ENCODE data around the gene SSR3.
"Not testable (repeated sequence)": the region's sequence is repeated elsewhere in the genome, so short reads cannot be mapped to it uniquely, and the experiment has no call there.

SSR3 gene

DNA sequence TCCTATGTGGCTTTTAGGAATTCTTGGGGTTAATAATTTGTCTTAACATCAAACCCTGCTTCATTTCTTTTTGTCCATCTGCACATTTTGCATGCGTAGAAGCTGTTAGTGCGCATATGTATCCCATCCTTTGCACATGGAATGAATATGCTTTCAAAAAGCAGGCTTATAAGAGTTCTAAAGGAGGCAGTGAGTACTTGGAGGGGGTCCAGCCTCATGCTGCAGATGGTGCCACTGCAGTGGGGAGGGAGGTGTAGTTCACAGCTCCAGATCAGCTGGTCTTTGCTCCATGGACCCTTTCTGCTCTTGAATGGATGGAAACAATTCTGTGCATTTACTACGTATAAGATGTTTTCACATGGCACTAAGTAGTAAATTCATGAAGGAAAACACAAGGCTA is 20.7 kb upstream of the SSR3 start:
- no peak for DNase-seq

DNA sequence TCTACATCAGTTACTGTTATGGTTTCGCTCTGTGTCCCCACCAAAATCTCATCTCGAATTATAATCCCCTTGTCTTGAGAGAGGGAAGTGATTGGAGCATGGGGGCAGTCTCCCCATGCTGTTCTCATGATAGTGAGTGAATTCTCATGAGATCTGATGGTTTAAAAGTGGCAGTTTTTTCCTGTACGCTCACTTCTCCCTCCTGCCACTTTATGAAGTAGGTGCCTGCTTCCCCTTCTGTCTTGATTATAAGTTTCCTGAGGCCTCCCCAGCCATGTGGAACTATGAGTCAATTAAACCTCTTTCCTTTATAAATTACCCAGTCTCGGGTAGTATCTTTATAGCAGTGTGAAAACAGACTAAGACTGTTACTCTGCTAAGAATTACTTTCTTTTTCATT is 15.0 kb upstream of the SSR3 start:
- not testable (repeated sequence) for DNase-seq

DNA sequence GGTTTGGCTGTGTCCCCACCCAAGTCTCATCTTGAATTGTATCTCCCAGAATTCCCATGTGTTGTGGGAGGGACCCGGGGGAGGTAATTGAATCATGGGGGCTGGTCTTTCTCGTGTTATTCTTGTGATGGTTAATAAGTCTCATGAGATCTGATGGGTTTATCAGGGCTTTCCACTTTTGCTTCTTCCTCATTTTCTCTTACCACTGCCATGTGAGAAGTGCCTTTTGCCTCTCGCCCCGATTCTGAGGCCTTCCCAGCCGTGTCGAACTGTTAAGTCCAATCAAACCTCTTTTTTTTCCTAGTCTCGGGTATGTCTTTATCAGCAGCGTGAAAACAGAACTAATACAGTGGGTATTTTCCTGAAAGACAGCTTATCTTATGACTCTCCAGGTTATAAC is 14.1 kb upstream of the SSR3 start:
- not testable (repeated sequence) for DNase-seq

DNA sequence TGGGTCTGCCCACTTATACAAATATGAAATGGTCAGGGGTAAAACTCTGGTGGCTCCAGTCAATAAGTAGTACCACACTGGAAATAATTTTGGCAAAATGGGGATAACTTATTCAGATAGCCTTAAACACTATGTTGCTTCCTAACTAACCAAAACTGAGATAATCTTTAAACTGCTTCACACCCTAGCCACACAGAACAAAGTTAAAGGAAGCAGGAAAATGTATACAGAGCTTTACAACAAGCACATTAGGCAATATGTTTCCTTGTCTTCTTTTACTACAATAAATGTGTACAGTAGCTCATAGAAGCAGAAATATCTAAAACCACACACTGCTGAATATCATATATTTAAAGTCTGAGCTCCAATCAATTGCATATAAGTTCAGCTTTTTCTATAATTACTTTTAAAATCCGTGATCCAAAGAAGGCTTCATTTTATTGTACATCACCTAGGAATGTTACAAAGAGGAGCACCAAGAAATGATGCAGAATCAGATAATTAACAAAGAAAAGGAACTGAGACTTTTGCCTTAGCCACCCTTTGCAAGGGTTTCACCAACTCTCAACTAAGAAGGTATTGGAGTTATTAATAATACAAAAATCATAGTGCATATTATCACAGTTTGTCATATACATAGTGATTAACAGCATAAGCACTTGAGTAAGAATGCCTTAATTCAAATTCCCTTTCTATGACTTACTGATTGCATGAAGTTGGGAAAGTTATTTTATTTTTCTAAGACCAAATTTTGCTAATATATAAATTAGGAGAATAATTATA is 9.2 kb upstream of the SSR3 start:
- DNase-seq = no peak

DNA sequence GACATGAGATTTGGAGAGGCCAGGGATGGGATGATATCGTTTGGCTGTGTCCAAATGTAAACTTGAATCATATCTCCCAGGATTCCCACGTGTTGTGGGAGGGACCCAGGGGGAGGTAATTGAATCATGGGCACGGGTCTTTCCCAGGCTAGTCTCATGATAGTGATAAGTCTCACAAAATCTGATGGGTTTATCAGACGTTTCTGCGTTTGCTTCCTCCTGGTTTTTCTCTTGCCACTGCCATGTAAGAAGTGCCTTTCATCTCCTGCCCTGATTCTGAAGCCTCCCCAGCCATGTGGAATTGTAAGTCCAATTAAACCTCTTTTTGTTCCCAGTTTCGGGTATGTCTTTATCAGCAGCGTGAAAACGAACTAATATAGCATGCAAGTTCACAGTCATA is 7.6 kb upstream of the SSR3 start:
- DNase-seq = not testable (repeated sequence)

DNA sequence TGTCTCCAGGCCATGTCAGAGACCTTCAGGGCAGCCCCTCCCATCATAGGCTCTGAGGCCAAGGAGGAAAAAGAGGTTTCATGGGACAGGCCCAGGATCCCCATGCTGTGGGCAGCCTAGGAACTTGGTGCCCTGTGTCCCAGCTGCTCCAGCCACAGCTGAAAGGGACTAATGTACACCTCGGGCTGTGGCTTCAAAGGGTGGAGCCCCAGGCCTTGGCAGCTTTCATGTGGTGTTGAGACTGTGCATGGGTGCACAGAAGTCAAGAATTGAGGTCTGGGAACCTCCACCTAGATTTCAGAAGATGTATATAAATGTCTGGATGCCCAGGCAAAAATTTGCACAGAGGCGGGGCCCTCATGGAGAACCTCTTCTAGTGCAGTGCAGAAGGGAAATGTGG is 6.6 kb upstream of the SSR3 start:
- no peak for DNase-seq

DNA sequence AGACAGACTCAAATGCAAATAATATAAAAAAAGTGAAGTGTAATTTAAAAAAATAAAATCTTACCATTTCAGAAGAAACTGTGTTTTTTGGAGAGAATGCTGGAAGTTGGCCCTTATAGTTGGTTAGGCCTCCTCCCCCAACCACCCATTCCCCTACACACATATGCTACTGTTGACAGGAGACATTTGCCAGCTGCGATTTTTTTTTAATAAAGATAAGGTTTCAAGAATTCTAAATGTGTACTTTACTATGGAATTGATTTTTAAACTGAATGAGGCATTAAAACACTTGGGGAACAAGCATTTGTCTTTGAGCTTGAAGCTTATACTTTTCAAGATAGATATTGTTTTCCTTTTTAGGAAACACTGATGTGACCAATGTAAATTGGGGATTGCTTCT is 4.4 kb upstream of the SSR3 start:
- no peak for DNase-seq

DNA sequence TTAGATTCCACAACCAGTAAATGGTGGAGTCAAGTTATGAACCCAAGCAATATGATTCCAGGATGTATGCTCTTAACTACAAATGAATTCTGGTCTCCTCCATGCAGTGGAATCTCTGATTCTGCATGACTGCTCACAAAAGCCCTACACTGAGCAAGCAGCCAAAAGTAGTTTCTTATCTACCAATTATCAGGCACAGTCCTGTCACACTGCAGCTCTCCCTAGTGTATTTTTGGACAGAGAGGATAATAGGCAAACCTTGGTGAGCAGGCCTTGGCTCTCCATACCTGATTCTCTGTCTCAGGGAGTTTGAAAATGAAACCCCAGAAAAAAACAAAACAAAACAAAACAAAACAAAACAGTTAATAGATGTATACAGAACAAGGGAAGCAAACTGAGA is 3.5 kb upstream of the SSR3 start:
- no peak for DNase-seq

DNA sequence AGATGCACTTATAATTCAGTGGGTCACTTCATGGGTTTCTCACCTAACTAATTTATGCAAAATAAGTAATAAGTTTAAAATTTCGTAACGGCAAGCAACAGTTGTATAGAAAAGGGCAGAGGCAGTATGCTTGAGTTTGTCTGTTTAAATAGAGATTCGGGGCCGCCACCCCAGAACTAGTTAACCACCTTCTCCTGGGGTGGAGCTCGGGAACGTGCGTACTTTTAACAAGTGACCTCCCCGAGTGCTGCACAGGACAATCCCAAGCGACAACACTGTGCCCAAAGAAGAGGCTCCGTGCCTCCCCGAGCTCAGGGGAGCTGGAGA is 439 bp downstream of the SSR3 start:
- no peak for DNase-seq

DNA sequence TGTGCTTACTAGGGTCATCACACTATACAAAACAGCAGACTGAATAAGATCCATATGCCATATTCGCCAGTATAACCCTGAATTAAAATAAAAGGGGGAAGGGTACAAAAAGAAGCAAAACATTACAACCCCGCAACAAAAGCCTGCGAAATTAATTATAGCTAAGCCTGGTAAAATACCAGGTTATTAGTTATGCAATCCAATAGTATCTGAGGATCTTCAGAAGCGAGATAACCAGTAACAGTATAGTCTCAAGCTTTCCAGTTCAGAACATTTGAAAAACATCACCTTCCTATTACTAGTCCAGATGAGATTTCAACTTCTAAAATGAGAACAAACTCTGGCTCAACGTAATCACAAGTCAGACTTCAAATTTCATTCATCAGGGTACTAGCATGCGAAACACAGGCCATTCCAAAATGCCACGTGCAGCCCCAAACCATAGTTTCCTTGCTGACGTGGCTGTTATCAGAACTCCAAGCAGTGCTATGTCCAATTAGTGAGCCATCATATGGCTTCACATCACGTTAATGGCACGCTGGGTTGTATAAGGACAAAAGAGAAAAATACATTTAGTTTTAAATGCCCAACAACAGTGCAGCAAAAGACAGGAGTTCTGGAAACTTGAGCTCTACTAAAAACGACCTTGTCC is 1.1 kb downstream of the SSR3 start:
- no peak for DNase-seq

DNA sequence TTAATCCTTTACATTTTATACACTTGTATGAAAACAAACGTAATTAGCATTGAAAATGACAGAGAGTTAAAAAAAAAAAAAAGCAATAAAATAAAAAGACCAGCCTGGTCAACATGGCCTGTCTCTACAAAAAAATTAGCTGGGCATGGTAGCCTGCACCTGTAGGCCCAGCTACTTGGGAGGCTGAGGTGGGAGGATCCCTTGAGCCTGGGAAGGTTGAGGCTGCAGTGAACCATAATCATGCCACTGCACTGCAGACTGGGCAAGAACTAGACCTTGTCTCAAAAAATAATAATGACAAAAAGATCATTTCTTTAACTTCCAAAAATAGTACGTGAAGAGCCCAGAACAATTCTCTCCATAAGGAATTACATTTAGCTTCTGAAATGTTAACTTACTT is 1.9 kb downstream of the SSR3 start:
- DNase-seq = no peak

DNA sequence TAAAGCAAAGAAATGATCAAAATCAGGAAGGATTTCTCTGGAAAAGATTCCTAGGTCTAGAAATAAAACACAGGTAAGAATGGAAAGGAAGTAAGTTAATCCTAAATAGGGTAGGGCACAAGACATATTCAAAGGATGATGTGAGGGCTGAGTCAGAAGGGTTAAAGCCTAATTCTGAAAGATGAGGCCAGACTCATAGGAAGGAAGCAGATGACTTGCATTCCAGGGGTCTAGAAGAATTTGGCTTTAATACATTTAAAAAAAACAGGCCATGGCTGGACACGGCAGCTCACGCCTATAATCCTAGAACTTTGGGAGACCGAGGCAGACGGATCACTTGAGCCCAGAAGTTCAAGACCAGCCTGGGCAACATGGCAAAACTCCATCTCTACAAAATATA is 3.2 kb downstream of the SSR3 start:
- DNase-seq = no peak

DNA sequence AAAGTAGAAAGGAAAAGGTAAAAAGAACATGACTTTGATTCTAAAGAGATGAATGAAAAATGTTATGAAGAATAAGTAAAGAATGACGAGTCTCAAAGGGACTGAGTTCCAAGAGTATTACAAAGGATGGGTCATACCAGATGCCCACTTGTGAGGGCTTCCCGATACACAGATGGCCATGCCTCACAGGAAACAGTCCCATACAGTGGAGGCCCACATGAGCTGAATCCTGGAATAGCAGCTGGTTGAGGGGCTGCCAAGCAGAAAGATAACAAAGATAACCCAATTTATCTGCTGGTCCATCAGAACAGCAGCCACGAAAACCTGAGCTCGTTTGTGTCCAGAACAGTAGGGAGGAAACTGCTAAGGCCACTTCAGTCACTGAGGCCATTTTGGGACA is 3.7 kb downstream of the SSR3 start:
- no peak for DNase-seq

DNA sequence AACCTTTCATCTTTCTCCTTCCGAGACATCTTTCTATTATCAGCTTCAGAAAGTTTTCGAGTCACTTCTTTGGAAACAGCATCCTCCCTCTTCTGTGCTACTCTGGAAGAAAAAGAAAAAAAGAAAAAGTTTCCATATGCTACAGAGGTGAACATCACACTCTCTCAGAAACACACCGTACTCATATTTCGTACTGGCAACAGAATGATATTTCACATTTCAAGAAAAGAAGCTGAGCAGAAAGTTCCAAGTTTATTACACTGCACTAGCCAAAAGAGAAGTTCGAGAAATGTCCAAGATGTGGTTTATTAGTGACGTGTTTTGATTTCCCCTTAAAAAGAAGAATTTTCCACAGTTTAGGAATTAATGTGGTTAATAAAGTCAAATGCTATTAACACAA is 6.0 kb downstream of the SSR3 start:
- no peak for DNase-seq

DNA sequence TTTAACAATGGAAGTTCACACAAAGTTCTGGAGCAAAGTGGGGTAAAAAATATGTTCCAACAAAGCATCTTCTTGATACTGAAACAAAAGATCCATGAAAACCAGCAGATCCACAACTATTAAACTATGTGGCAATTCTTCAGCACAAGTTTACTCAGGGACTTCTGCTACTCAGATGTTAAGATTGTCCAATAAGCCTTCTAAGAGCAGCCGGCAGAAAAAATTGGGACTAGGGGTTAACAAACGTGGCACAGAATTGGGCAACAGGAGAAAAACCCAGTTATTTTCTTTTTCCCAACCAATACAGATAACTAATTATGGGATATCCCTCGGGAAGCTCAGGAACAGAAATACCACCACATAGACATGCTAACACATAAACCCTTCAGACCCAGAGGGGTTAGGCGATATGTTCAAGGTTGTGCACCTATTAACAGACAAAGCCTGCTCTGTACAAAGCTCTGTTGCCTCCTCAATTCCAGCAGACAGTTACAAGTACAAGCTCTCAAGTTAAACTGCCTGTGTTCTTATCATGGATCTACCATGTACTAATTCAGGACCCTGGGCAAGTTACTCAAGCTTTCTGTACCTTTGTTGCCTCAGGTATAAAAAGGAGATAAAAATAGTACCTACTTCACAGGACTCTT is 6.8 kb downstream of the SSR3 start:
- no peak for DNase-seq

DNA sequence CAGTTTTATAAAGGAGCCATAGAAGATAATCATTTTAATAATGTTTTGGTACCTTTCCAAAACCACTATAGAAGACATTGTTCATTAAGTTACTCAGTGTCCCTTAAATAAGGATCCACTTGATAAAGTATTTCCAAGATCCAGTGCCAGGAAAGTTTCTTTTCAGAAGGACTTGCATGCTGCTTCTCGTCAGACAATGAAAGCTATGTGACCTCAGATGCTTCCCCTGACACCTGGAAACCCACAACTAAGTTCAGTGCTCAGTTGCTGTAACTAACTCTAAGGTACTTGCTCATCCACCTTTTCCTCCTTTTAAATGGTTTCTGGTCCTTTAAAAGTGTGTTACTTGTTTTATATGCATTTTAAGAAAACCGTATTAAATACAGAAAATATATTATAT is 7.3 kb downstream of the SSR3 start:
- no peak for DNase-seq

DNA sequence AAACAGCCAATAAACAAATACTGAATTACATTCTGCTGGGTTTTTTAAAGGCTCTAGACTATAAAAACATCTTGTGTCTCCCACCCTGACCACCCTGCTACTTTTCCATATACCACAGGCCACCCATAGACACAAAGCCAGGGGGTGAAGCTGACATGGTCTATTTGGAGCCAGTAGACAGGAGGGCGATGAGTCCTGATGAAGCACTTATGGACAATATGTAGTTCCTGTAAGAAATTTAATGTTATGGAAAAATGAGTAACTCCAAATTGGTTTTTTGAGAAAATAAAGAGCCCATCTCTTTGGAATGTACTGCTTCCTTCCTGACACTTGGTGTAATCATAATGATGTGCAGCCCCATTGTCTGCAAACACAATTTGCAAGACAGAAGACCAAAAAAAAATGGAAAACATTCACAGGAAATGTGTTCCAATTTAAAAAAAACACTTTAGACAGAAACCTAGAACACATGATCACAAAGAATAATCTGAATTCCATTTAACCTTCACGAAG is 11.8 kb downstream of the SSR3 start:
- no peak for DNase-seq

DNA sequence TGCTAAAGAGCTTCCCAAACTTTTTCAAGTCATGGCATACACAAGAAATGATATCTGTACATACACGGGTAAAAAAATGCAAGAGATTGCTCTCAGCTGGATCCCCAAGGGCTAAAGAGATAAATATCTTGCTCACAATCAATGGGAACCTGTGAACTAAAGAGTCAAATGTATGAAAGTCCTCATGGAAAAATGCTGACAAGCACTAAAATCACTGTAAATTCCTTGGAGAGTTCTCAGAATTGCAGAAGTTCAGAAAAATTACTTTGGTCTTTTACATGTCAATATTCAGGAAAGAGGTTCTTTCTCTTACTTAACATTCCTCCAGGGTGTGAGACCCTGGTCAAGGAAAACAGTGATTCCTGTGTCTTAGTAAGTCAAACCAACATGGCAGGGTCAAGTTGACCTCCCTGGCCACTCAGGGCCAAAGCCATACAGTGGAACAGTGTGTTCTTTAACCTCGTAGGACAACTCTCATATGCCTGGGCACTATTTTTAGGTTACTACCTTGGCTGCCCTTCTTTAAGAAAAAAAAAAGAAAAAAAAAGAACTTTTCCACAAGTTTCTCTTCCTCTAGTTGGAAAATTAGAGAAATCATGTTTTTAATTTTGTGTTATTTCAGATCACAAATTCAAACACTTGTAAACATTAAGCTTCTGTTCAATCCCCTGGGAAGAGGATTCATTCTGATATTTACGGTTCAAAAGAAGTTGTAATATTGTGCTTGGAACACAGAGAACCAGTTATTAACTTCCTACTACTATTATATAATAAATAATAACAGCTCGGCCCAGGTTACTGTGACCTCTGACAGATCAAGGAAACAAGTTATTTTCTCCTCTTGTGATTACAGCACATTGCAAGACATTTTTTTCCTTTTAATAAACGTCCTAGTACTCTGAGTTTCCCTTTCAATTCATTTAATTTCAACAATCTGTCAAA is 12.5 kb downstream of the SSR3 start:
- no peak for DNase-seq

DNA sequence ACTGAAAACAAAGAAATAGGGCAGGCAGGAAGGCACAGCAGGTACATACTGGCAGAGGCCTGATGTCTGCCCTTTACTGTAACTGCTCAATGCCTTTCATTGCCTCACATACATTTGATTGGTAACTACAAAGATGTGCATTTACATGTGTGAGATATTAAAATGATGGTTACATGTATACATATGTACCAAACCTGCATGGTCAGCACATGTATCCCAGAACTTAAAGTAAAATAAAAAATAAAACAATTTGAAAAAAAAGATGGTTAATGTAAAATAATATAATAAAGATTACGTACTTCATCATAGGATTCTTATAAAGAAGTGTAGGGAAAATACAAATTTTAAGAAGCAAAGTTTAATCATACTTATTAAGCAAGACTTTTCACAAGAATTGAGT is 15.1 kb downstream of the SSR3 start:
- no peak for DNase-seq

DNA sequence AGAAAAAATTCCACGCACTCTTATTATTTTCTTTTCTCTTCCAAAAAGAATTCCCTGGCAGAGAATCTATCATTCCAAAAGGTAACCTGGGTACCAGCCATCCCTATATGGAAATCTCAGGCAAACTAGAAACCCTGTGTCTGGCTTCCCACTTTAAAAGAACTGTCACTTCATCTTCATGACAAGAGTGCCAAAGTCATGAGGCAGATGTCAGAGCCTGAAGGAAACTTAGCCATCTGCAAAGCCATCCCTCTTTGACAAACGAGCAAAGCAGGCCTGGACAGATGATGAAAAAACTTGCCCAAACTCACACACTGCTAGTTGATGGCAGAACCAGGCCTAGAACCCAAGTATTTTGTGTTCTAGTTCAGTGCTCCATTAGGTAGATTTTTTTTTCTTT is 15.9 kb downstream of the SSR3 start:
- no peak for DNase-seq

DNA sequence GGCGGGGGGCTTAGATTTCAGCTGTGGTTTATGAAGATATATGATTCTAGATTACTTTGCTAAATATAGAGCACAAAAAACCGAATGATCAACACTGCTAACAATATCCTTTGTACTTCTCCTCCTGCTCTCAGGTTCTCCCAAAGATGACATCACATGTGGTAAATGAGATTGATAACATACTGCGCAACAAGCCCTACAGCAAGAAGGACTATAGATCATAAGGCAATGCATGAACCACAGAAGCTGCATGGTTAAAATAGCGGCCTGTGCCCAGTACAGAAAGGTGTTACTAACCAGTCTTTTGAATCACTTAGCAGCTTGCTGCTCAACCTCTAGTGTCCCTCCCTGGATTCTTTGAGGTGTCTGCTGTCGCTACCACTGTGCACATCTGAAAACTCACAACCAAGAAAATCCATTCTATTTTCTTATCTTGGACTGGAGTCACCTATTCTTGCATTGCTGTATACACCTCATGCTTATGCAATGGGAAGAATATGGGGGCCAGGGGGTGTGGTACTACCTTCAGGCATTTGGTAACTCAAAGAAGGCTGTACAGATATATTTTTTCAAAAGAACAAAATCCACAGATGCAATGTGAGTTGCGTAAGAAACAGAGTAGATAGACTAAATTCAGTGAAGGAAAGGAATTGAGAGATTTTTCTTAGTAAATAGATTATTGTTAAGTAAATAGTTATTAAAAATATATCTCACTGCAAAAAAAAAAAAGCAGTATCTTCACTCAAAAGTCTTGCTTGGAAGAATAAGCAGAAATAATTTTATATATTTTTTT is 18.2 kb downstream of the SSR3 start:
- no peak for DNase-seq

DNA sequence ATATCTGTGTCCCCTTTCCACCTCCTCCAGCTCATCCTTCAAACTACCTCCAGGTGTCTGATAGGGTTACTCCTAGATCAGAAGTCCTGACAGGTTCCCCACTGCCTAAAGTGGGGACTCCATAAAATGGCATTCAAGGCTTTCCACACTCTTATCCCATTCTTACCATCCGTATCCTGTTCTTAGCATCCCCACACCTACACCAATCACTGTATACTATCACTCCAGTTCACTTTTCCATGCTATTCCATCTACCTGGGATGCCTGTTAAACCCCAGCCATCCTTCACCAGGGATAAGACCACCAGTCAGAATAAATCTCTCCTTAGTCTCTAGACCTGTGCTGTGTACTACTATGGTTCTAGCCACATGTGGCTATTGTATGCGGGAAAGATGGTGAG is 19.1 kb downstream of the SSR3 start:
- no peak for DNase-seq
